Muscle of leg (tissue), 11 donors: ENCODE results near the gene CFAP74. TPM values are rescaled to one million over a fixed set of nuclear protein-coding genes. Genes with fewer than 3 reads are reported as not detected.
A peak's percentile ranks its signal among the peaks of the same experiment; 100 is the strongest.

Experiments
- DNase-seq: peaks from one replicate; pipeline ENCODE4 v3.0.0; 2013
- H3K27ac ChIP-seq: one replicate; pipeline ENCODE4 v1.5.1; 2013; ENCODE audit warnings: mild to moderate bottlenecking, low read length, control low read depth
- H3K27me3 ChIP-seq: one replicate; pipeline ENCODE4 v1.6.1; 2013; ENCODE audit warnings: low read length; ENCODE audit not compliant: control insufficient read depth, insufficient read depth
- H3K36me3 ChIP-seq: one replicate; pipeline ENCODE4 v1.6.1; 2013; ENCODE audit warnings: low read length; ENCODE audit not compliant: control insufficient read depth, insufficient read depth
- H3K4me1 ChIP-seq: one replicate; pipeline ENCODE4 v1.6.1; 2013; ENCODE audit warnings: low read length; ENCODE audit not compliant: control insufficient read depth, insufficient read depth
- H3K4me3 ChIP-seq: one replicate; pipeline ENCODE4 v1.5.1; 2013; ENCODE audit warnings: low read length, control low read depth
- H3K9me3 ChIP-seq: replicated peaks from 2 replicates; pipeline ENCODE4 v1.6.1; 2013; ENCODE audit warnings: low read depth, low read length; ENCODE audit not compliant: control insufficient read depth
- WGBS: methylation state at CpG from one replicate; pipeline ENCODE4 v1.1.5; 2013; ENCODE audit warnings: missing lambda C conversion rate; ENCODE audit not compliant: insufficient coverage; 5-methylcytosine and 5-hydroxymethylcytosine counted together
- polyA plus RNA-seq, 8 donors: library from polyadenylated mRNA; unstranded; fragments of 120-200 nt; gene quantifications; one replicate each; pipeline versions ENCODE4 v1.2.1 to v1.2.3, GENCODE V29; 2013; ENCODE audit warnings: inconsistent platforms in 1 of 8, low replicate concordance in 1 of 8; ENCODE audit not compliant: insufficient read length in 8 of 8, insufficient read depth in 1 of 8
- total RNA-seq: library from RNA; stranded (reverse); fragments of 120-200 nt; gene quantifications from one replicate; pipeline ENCODE4 v1.2.4, GENCODE V29; 2013

CFAP74 gene
- total and polyA plus RNA-seq, 9 donors, result 0.04 to 0.72 (median 0.22) TPM; not detected in 2

DNA sequence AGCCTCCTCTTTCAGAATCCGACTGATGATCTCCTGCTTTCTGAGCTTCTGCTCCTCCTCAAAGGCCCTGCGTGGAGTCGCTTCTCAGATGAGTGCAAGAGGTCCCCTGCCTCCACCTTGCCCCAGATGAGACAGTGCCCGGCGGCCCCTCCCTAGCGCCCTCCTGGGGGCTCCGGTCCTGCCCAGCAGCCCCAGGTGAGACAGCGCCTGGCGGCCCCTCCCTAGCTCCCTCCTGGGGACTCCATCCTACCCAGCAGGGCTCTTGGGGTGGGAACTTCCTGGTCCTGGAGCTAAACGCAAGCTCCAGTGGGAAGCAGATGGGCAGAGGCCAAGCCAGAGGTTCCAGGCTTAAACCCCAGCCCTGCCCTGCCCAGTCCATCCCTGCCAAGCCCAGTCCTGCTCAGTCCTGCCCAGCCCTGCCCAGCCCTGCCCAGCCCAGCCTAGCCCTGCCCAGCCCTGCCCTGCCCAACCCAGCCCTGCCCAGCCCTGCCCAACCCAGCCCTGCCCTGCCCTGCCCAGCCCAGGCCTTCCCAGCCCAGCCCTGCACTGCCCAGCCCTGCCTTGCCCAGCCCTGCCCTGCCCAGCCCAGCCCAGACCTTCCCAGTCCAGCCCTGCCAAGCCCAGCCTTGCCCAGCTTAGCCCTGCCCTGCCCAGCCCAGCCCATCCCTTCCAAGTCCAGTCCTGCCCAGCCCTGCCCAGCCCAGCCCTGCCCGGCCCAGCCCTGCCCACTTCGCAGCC is 34.6 kb downstream of the CFAP74 start:
- no peaks in the 10 kb centered on the region for H3K36me3 ChIP-seq

DNA sequence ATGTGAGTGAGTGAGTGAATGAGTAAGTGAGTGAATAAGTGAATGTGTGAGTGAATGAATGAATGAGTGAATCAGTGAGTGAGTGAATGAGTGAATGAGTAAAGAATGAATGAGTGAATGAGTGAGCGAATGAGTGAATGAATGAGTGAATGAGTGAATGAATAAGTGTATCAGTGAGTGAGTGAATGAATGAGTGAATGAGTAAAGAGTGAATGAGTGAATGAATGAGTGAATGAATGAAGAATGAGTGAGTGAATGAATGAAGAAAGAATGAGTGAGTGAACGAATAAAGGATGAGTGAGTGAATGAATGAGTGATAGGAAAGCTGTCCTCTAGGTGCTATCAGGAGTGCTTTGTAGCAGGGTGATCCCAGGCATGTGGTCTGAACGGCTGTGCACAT is 35.7 kb downstream of the CFAP74 start:
- H3K9me3 ChIP-seq, result no peaks in the 10 kb centered on the region
- peaks cover 25% of the 10 kb centered on the region for H3K27me3 ChIP-seq

More for the DNA sequence above, 34.6 kb downstream of the CFAP74 start:
- H3K27me3 ChIP-seq, result peaks cover 23% of the 10 kb centered on the region
- WGBS, result 66% methylated on average over 12 of the region's 12 CpGs
- H3K4me3 ChIP-seq, result no peak overlapping the region
- no peak for DNase-seq
- no peaks in the 10 kb centered on the region for H3K9me3 ChIP-seq
- peaks cover 4% of the 10 kb centered on the region for H3K4me1 ChIP-seq
- no peak overlapping the region for H3K27ac ChIP-seq

DNA sequence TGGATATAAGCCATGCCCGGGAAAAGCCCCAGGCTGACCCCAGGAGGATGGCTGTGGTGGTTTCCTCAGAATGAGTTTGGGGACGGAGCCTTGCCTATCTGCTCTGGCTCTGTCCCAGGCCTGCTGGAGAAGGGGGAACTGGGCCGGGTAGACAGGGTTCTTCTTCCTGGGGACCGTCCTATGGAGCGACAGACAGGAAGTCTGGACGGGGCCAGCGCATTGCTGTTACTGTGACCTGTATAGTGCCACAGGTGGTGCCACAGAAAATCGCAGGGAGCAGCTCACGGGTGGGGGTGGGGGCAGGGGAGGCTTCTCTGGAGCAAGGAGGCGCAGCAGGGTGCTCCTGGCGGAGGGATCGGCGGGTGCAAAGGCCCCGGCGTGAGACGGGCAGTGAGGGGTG is 36.4 kb downstream of the CFAP74 start:
- Histone ChIP-seq H3K4me1 (no peaks in the 10 kb centered on the region), H3K36me3 (no peaks in the 10 kb centered on the region), H3K27ac (no peak overlapping the region), H3K27me3 (peaks cover 28% of the 10 kb centered on the region), H3K9me3 (no peaks in the 10 kb centered on the region), H3K4me3 (no peak overlapping the region)
- WGBS, result 82% methylated on average over 14 of the region's 16 CpGs
- DNase-seq, result no peak

More for the DNA sequence above, 35.7 kb downstream of the CFAP74 start:
- Histone ChIP-seq H3K4me3 (no peak overlapping the region), H3K27ac (no peak overlapping the region), H3K36me3 (no peaks in the 10 kb centered on the region), H3K4me1 (no peaks in the 10 kb centered on the region)
- no peak for DNase-seq
- WGBS, result 74% methylated on average over 3 of the region's 3 CpGs

- Histone ChIP-seq H3K36me3 (no peaks in the 10 kb centered on the region), H3K4me3 (no peak overlapping the region), H3K9me3 (no peaks in the 10 kb centered on the region), H3K27me3 (peaks cover 37% of the 10 kb centered on the region), H3K4me1 (no peaks in the 10 kb centered on the region), H3K27ac (no peak overlapping the region)
- DNase-seq, result no peak
- 52% methylated on average over 28 of the region's 38 CpGs for WGBS
Measured at GRCh38 chr1:1966071-1966740, 37.4 kb downstream of the CFAP74 start.

DNA sequence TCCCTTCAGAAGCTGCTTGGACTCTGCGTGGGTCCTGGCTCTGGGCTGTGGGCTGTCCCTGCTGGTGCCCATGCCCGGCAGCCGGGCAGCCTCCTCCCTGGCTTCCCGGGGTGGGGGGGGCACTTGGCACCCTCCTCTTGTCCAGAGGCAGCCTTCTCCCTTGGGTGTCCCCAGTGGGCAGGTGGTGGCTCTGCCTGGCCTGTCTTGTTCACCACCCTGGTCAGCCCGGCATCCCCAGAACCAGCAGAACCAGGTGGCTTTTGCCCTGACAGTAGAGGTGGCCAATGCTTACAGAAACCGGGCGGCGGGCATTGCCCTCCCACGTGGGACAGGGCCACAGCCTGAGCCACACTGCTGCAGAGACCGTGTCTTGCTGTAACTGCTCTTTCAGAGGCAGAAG is 38.0 kb downstream of the CFAP74 start:
- 68% methylated on average over 10 of the region's 10 CpGs for WGBS
- H3K4me1 ChIP-seq, result peaks cover under 1% of the 10 kb centered on the region
- peaks cover 44% of the 10 kb centered on the region for H3K27me3 ChIP-seq
- H3K4me3 ChIP-seq, result no peak overlapping the region
- no peaks in the 10 kb centered on the region for H3K36me3 ChIP-seq
- DNase-seq, result no peak
- H3K27ac ChIP-seq, result no peak overlapping the region
- H3K9me3 ChIP-seq, result no peaks in the 10 kb centered on the region

DNA sequence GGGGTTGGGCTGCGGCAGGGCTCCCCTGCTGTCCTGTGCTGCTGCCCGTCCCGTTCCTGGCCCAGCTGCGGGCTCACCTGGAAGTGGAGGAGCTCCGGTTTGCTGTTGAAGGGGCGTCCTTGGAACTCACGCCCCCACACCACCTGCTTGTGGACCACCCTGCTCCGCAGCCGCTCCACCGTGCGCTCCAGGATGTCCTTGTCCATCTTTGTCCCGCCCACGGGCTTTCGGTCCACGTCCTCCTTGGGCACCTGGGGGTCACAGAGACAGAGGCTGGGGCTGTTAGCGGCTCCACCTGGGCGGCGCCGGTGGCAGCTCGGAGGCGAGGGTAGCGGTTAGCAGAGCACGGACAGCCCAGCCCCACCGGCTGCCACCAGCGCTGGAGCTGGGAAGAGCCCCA is 38.8 kb downstream of the CFAP74 start:
- Histone ChIP-seq H3K9me3 (no peaks in the 10 kb centered on the region), H3K4me1 (peaks cover 8% of the 10 kb centered on the region), H3K27ac (no peak overlapping the region), H3K27me3 (peaks cover 51% of the 10 kb centered on the region), H3K4me3 (no peak overlapping the region), H3K36me3 (no peaks in the 10 kb centered on the region)
- DNase-seq, result no peak
- WGBS, result 76% methylated on average over 24 of the region's 25 CpGs

GRCh38 chr1:1963570-1963969 is 40.0 kb downstream of the CFAP74 start:
- 81% methylated on average over 13 of the region's 17 CpGs for whole genome bisulfite sequencing
- no peak overlapping the region for H3K27ac ChIP-seq
- no peaks in the 10 kb centered on the region for H3K36me3 ChIP-seq
- H3K4me3 ChIP-seq, result no peak overlapping the region
- no peak for DNase-seq
- H3K9me3 ChIP-seq, result no peaks in the 10 kb centered on the region
- peaks cover 57% of the 10 kb centered on the region for H3K27me3 ChIP-seq
- peaks cover 9% of the 10 kb centered on the region for H3K4me1 ChIP-seq

- no peak overlapping the region for H3K4me3 ChIP-seq
- WGBS, result 67% methylated on average over 1 of the region's 2 CpGs
- no peak overlapping the region for H3K27ac ChIP-seq
- H3K4me1 ChIP-seq, result peaks cover 9% of the 10 kb centered on the region
- DNase-seq, result no peak
- no peaks in the 10 kb centered on the region for H3K36me3 ChIP-seq
- H3K27me3 ChIP-seq, result peaks cover 61% of the 10 kb centered on the region
- H3K9me3 ChIP-seq, result no peaks in the 10 kb centered on the region
Measured at GRCh38 chr1:1962752-1963151, 40.8 kb downstream of the CFAP74 start.

DNA sequence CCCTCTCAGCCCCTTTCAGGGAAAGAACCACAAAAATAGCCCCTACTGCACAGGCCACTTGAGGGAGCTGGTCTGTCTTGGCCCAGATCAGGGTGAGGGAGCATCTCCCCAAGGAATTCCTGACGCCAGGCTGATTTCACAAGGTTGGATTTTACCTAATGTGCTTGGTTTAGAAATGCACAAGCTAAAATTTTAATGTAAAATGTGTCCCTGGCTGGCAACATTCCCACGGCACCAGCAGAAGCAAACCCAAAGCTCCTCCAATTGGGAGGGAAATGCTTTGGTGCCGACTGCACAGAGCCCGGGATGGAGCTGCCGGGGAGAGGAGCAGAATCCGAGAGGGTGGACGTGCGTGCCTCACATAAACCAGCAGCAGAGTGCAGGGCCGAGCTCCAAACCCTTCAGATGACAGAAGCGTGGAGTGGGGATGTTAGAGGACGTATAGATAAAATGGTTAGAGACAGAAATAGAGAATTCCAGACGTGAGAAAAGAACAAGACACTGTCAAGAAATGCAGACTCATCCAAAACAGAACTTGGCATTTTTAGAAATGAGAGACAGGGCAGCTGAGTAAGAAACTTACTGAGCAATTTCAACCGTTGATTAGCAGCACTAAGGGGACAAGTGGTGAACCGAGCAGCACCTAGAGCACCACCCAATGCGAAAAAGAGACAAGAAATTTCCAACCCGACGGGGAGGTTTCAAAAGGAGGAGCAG is 42.9 kb downstream of the CFAP74 start:
- peaks cover 48% of the 10 kb centered on the region for H3K27me3 ChIP-seq
- no peak overlapping the region for H3K27ac ChIP-seq
- WGBS, result 28% methylated on average over 9 of the region's 17 CpGs
- H3K9me3 ChIP-seq, result no peaks in the 10 kb centered on the region
- peaks cover 9% of the 10 kb centered on the region for H3K4me1 ChIP-seq
- H3K36me3 ChIP-seq, result no peaks in the 10 kb centered on the region
- no peak overlapping the region for H3K4me3 ChIP-seq
- DNase-seq, result no peak

GRCh38 chr1:1959840-1960479 is 43.6 kb downstream of the CFAP74 start:
- Histone ChIP-seq H3K27me3 (peaks cover 42% of the 10 kb centered on the region), H3K27ac (no peak overlapping the region), H3K9me3 (no peaks in the 10 kb centered on the region), H3K4me1 (peaks cover 9% of the 10 kb centered on the region), H3K4me3 (no peak overlapping the region), H3K36me3 (no peaks in the 10 kb centered on the region)
- peak; percentile 73 for DNase-seq
- WGBS, result 2% methylated on average over 19 of the region's 23 CpGs
